Activated T-cell treated with anti-CD3 and anti-CD28 coated beads for 24 hours (primary cell): Measurements from ENCODE around the gene FOXL2.
A peak's percentile ranks its signal among the peaks of the same experiment; 100 is the strongest.
"Not testable (repeated sequence)": the region's sequence is repeated elsewhere in the genome, so short reads cannot be mapped to it uniquely, and the experiment has no call there.

Experiments used
- DNase-seq: peaks from one replicate; pipeline ENCODE4 v3.0.0-alpha.2; 2020; ENCODE audit warnings: low read depth

Gene FOXL2

DNA sequence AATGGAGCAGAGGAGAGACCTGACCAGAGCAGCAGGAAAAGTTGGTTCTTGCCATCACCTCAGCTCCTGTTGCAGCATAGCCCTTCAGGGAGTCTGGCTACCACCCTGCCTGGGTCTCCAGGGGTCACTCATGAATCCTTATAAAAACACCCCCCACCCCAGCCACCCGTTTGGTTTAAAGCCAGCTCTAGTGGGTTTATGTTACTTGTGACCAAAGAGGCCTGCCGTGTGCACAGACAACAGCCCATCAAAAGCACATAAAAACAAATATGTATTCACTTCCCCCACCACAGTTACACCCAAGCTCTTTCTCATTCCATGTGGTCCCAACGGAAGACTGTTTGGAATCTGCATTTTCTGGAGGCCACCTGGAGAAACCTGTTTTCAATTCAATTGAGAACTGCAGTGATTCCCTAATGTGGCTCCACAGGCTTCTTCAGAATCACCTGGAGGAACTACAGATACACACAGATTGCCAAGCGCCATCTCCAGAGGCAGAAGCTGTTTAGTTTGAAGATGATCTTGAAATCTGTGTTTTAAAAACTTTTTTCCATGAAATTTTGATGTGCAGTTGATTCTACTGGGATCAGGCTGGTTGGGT lies 13.8 kb downstream of the FOXL2 start:
- no peak for DNase-seq

DNA sequence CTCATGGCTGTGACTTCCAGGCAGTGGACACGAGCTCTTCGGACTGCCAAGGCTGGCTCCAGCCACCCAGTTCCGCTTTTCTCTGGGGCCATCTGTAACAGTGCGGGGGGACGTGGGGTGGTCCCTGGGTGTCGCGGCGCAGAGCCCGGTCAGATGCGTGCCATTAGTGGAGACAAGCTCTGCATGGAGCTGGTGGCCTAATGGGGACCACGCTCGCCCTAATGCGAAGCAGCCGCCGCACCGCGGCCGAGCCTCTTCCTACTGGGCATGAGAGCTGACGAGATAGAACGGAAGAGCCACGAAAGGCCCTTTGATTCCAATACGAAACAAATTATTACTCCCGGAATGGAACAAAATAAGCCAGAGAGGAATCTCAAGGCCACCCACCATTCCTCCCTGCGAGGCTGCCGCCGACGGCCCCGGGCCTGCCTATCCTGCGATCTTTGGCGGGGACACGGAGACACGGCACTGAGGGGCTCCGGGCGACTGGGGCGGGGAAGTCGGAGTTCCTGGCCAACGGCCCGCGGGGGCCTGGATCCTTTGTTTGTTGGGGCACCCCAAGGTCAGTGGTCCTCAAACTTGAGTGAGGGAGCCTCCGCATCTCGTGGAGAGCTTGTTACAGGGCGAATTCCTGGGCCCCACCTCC lies 18.1 kb downstream of the FOXL2 start:
- no peak for DNase-seq

DNA sequence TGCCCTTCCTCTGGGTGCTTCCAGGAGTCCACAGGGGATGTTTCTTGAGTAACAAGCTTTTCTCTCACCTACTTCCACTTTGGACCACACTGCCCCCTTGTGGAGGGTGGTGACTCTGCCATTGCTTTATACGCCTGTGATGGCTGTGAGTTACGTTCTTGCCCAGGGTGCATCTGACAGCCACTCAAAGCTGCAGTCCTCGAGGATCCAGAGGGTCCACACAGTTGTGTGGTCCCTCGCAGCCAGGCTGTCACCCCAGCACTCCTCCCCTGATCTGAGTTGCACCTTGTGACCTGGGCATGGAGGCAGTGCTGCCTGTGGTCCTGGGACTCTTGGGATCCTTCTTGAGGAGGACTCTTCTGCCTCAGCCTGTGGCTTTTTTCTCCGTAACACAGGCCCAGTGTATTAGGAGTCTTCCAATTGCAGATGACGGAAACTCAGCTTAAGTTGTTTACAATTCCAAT lies 23.4 kb downstream of the FOXL2 start:
- peak; percentile 75 for DNase-seq

DNA sequence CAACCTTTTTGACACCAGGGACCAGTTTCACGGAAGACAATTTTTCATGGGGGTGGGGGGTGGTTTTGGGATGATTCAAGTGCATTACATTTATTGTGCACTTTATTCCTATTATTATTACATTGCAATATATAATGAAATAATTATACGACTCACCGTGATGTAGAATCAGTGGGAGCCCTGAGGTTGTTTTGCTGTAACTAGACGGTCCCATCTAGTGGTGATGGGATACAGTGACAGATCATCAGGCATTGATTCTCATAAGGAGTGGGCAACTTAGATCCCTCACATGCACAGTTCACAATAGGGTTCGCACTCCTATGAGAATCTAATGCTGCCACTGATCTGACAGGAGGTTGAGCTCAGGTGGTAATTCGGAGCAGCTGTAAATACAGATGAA lies 24.5 kb downstream of the FOXL2 start:
- not testable (repeated sequence) for DNase-seq

DNA sequence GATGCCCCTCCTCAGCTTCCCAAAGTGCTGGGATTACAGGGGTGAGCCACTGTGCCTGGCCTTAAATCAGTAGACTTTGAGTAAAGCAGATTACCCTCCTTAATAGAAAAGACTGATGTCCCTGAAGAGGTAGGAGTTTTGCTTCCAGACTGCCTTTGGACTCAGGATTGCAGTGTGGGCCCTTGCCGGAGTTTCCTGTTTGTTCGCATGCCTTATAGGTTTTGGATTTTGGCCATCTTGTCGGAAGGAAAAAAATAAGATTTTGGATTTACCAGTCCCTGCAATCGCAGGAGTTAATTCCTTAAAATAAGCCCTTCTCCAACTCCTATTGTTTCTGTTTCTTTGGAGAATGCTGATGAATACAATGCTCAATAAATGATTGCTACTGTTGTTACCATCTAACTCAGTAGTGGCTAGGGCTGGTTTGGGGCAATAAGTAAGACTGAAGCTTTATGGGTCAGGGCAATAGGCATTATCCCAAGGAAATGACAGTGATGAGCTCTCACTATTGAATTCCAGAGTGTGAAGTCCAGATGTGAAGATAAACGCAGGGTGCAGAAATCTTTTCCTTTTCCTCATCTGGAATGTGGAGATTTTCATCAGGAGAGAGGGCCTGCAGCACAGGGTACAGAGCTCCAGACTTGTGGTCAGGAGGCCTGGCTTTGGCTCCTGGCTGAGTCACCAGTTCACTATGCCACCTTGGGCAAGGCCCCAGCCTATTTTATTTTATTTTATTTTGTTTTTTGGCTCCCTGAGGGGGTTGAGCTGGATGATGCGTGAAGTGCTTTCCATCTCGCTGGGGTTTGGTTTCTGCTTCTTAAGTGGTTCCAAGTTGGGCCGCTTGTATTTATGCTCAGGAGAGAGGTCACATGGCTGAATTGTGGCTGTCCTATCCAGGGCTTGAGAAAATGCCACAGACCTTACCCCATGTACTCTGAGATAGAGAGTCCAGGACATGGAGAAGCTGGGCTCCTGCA lies 25.3 kb downstream of the FOXL2 start:
- no peak for DNase-seq

DNA sequence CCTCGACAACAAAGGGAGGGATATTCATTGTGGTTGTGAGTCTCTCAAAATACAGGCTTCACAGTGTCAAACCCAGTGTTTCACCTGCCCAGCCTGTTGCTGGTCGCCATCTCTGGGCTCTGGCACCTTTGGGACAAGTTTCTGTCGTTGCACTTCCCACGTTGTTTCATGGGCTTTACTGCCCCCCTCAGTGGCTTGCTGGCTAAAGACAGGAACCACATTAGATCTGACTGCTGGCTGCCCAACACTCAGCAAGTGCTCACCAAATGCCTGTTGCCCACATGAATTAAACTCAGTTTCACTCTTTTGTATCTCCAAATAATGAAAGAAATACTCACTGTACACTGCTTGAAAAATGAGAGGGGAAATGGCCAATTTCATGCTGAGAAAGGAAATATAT lies 27.6 kb downstream of the FOXL2 start:
- DNase-seq = no peak

DNA sequence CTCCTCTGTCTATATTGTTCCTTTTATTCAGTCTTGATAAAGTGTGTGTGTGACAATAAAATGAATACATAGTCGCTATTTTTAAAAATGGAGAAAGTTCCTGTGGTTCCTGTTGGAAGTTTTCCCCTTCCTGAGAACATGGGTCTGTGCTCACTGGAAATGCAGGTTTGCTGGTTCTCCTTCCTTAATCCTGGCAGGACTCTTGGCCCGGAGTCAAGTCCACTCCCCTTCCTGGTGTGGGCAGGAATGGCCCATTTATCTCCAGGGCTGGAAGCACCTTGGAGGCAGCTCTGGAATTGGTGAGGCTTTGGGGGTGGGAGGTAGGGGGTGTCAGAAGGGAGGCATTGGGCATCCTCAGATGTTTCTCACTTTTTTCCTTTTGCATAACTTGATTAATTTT lies 30.1 kb downstream of the FOXL2 start:
- no peak for DNase-seq

DNA sequence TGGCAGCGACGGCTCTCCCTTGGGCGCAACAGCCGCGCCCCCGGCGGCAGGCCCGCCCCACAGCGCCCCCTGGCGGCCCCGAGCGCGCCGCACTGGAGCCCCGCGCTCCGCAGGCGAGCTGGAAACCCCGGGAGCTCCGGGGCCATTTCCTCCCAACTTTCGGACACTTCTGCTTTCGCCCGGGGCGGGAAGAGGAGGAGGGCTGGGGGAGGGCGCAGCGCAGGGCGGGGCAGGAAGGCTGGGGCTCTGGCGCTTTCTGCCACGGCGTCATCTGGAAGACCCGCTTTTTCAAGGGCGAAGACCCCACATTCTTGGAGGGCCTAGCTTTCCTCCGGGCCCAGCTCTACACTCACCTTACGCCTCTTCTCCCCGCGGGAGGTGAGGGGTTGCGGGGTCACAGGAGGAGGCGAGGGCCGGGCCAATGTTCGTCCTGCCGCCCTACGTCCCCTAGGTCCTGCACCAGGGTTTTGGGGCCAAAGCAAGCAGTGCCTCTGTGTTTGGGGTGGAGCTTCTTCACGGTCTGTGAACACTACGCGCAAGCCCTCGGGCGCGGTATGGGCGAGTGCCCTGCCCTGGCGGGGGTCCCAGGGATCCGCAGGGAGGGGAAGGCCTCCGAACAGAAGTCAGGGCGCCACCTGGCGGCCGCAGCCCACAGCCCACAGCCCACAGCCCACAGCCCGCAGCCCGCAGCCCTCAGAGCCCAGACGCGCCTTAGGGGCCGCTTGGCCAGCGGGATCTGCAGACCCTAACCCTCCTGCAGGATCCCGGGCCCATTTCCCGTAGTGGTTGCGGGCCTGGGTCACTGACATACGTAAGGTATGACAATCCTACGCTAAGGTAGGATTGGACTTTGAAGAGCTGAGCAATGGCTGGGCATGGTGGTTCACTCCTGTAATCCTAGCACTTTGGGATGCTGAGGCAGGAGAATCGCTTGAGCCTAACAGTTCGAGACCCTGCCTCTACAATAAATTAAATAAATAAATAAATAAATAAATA lies 31.1 kb downstream of the FOXL2 start:
- DNase-seq = peak; percentile 73

DNA sequence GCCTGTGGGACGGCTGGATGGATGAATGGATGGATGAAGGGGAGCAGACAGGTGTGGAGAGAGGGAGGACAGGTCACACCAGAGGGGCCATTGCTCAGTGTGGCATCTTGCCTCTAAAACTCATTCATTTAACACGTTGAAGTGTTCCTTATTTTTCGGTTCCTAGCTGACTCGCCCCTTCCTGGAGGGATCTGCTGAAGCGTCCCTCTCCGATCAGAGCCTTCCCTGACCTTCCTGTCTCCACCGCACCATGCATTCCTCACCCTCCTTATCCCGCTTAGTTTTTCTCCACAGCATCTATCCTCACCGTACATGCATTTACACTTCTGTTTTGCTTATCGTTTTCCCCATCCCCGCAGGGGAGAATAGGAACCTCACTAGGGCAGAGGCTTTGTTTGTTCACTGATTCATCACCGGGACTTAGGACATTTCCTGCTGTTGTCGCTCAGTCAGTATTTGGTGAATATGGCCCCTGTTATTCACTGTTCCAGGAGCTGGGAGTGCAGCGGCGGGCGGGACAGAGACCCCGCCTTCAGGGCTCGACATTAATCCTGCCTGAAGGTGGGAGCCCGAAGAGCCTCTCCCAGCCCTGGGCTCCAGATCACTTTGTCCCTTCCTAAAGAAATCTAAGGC lies 32.0 kb downstream of the FOXL2 start:
- no peak for DNase-seq

DNA sequence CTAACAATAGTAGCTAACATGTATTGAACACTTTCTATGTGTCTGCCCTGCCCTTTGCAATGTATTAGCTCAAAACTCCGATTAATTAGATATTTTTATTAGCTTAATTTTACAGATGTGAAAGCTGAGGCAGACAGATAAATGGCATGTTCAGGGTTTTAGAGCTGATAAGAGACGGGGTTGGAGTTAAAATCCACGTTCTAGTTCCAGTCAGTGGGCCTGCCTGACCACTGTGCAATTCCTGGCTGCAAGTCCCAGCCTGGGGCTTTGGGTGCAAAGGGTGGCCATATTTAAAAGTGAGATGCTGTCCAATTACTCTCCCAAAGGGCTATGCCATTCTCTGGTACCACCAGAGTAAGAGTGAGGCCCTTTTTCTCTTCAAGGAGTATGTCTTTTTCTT lies 33.2 kb downstream of the FOXL2 start:
- DNase-seq = no peak

DNA sequence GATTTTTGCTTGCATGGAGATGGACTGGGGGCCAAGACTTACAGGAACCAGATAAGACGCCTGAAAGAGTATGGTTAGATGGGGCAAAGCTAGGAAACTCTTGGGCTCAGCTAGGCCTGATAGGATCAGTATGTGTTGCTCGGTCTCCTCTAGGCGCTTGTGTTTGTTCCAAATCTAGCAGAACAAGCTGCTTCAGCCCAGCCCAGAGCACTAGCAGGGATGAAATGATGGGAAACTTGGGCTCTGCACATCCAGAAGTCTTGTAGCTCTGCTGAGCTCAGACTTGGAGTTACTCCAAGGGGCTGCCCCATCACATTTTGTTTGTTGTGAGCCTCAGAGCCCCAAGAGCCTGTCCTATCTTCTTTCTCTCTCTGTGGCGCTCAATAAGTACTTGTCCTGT lies 34.7 kb downstream of the FOXL2 start:
- DNase-seq = no peak

DNA sequence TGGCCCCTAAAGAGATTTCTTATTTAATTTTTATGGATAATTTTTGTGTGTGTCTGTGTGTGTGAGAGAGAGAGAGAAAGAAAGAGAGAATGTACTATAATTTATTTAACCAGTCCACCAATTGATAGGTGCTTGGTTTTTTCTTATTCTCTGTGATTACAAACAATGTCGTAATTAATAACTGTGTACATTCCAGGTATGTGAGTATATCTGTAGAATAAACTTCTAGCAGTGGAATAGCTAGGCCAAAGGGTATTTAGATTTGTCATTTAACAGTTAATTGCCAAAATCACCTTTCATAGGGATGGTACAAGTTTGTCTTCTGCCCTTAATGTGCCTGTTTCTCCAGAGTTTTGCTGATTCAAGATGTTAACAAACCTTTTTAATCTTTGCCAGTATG lies 35.3 kb downstream of the FOXL2 start:
- DNase-seq = no peak

DNA sequence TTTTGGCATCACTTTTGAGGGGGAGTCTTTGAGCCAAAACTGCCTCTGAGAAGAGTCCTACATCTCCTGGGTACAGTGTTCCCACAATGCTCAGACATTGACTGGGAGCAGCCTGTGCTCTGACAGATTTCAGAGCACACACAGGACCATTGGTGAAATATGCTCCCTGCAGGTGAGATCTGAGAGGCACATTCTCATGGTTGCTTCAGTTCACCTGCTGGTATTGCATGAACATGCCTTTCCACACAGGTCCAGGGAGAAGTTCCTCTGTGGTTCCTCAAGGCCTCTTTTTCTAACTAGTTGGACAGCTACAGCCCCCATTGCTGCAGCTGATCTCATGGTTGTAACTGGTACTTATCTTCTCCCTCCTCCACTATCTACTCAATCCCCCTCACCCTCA lies 37.0 kb downstream of the FOXL2 start:
- DNase-seq = no peak

DNA sequence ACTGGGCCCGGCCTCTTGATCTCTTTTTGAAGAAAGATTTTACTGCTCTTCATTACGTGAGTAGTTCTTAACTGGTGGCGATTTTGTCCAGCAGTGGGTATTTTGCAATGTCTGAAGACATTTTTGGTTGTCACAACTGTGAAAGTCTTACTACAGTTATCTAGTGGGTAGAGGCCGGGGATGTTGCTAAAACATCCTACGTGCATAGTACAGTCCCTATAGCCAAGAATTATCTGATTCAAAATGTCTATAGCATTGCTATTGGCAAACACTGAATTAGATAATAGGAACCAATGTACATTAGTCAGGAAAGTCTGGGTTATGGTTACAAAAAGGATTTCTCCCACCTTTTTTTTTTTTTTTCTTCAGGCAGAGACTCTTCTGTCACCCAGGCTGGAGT lies 38.1 kb downstream of the FOXL2 start:
- DNase-seq = no peak

DNA sequence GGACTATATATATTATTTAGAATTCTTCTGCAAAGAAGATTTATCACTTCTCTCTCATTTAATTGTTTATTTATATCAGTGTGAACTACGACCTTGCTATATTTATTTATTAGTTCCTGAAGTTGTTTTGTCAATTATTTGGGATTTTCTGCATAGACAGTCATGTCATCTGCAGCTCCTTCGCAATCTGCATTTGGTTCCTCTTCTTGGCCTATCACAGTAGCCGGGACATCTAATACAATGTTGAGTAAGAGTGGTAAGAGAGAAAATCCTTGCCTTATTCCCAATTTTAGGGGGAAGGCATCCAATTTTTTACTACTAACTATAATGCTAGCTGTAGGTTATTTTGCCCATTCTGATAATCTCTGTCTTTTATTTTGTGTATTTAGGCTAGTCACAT lies 39.4 kb downstream of the FOXL2 start:
- no peak for DNase-seq

DNA sequence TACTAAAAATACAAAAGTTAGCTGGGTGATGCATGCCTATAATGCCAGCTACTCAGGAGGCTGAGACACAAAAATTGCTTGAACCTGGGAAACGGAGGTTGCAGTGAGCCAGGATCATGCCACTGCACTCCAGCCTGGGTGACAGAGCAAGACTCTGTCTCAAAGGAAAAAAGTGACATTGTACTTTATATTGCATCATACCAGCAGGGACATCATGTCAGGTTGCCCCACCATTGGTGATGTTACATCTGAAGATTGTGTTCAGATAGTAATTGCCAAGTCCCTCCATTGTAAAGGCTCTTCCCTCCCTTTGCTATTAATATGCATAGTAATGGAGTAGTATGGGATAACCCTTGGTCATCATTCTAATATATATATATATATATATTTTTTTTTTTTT lies 44.8 kb downstream of the FOXL2 start:
- no peak for DNase-seq

DNA sequence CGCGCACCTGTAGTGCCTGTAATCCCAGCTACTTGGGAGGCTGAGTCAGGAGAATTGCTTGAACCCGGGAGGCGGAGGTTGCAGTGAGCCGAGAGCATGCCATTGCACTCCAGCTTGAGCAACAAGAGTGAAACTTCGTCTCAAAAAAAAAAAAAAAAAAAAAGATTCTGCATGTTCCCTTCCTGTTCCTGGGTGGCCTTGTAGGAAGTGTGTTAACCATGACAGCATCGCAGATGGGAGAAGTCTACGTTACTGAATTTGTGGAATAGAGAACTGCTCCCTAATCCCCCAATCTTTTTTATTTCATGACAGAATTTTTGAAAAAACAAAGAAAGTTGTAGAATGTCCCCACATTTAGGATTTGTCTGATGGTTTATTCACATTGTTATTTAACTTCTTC lies 45.4 kb downstream of the FOXL2 start:
- no peak for DNase-seq

DNA sequence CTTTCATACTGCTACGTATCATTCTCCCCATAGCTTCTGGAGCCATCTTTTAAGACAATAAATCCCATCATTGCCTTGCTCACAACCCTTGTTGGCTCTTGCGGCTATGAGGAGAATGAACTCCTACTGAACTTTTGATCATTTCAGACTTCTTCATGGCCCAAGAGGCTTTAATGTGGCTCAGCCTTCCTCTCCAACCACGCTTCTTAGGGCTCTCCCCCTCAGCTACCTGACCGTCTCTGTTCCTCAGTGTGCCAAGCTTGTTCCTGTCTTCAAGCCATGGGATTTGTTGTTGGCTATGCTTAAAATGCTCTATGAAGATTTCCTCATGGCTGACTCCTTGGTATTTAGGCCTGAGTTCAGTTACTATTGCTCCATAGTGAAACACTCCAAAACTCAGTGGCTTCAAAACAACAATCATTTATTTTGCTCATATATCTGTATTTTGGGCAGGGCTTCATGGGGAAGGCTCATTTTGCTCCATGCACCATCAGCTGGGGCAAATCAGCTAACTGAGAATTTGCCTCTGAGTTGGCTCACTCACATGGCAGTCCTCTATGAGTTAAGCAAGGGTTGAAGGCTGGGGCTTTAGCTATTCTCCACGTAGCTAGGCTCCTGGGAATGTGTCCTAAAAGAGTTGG lies 47.5 kb downstream of the FOXL2 start:
- DNase-seq = no peak

DNA sequence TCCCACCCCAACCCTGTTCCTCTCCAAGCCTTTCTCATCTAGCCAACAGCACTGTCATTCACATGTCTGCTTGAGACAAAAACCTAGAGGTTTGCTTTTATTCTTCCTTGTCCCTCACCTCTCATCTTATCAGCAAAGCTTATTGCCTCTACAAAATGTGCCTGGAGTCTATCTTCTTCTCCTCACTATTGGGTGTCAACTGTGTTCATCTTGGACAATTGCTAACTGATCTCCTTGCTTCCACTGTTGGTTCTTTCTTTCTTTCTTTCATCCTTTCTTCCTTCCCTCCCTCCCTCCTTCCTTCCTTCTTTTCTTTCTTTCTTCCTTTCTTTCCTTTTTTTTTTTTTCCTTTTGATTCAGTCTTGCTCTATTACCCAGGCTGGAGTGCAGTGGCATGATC lies 48.2 kb downstream of the FOXL2 start:
- DNase-seq = no peak

DNA sequence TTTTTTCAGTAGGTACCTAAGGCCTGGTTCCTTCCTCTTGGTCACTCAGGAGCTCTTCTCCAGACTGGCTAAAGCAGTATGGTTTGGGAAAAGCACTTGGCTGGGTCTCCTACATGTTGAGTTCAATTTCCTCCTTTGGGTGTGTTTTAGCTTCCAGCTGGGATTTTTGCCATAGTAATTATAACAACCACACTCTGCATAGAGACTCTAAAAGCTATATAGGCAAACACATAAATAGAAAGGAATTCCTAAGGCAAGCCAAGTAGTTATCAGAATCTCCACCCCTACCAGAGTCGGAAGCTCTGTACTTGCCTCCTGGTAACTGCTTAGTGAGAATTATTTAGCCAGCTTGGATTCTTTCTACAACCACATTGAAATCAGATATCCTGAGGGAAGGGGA lies 48.6 kb downstream of the FOXL2 start:
- no peak for DNase-seq
